ENCODE data around the gene TTLL11. TPM values are rescaled to one million over a fixed set of nuclear protein-coding genes. Genes with fewer than 3 reads are reported as not detected.

Gene TTLL11
- total and polyA plus RNA-seq, 2 of the 8 experiments (the other 6 are each of a cell fraction or from before 2014, with no cell fraction given), result 0.56 to 0.80 TPM

DNA sequence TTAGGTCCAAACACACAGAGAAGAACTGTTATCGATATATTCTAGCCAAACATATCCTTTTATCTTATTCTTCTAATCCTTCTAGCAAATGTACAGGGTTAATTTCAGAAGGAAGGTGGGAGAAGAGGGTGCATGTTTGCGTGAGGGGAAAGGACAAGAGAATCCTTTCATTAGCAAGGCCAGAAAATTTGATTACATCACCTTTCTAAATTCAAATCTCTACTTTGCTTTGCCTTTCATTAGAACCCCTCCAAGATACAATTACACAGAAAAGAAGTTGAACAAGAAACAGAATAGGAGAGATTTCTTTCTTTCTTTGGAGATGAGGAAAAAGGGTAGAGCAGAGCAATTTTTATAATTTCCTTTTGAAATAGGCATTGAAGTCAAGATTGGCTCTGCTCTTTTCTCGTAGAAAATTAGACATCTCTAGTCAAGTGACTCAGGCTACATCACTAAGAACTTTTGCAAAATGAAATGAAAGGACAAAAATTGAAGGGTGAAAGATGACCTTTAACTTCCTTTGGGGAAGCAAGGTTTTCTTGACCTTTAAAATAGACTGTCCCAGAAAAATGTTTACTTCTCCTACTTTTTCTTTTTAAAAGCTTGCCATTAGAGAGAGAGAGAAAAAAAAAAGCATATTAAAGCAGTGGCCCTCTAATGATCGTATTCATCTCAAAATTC, 81.2 kb downstream of the TTLL11 start:
- H3K18ac ChIP-seq (ENCODE audit: extremely low read depth, low read length), result no peak overlapping the region
- H2BK5ac ChIP-seq (ENCODE audit: low read depth, low read length), result no peak overlapping the region
- no peak overlapping the region for H2BK15ac ChIP-seq (ENCODE audit: low read length)
- no peak overlapping the region for H4K8ac ChIP-seq (ENCODE audit: extremely low read depth, insufficient read depth, low read length)
- H2BK20ac ChIP-seq (ENCODE audit: low read length), result no peak overlapping the region
- DNase-seq (ENCODE audit: low read depth in 1 of 2, low spot score in 2 of 2), result no peak
- H2BK12ac ChIP-seq (ENCODE audit: low read depth, low read length), result no peak overlapping the region
- no peak overlapping the region for H3K4ac ChIP-seq (replicated peaks; ENCODE audit: insufficient read length, low read depth, low read length)
- H3K23me2 ChIP-seq (ENCODE audit: low read depth, low read length), result no peaks in the 10 kb centered on the region
- H4K91ac ChIP-seq (replicated peaks; ENCODE audit: insufficient read length, low read length), result no peak overlapping the region
- H2AK5ac ChIP-seq (ENCODE audit: low read depth, low read length), result no peak overlapping the region
- POLR2A ChIA-PET (ENCODE audit: partially characterized antibody), result no interaction called here
- H2BK120ac ChIP-seq (replicated peaks; ENCODE audit: low read depth, low read length), result no peak overlapping the region
- no peaks in the 10 kb centered on the region for H3K27me3 ChIP-seq (replicated peaks in 1 of 4; ENCODE audit: control insufficient read depth in 3 of 4, extremely low read depth in 1 of 4, insufficient read depth in 3 of 4, low read length in 3 of 4)
- H3K9ac ChIP-seq (replicated peaks in 1 of 4; ENCODE audit: extremely low read depth in 1 of 4, low read depth in 3 of 4, low read length in 3 of 4), result no peak overlapping the region
- 89% methylated on average over 4 of the region's 4 CpGs; no CpG with 5 or more reads in 1 of the 2 experiments for WGBS, 2 experiments (ENCODE audit: extremely low coverage in 1 of 2, insufficient coverage in 1 of 2, insufficient read length in 1 of 2, insufficient replicate concordance in 2 of 2, low coverage in 1 of 2, low lambda C conversion rate in 2 of 2, missing lambda C conversion rate in 1 of 2)
- no peak overlapping the region for H3K23ac ChIP-seq (ENCODE audit: insufficient read length)
- H3K27ac ChIP-seq (ENCODE audit: low read depth, low read length), result no peak overlapping the region
- no peak overlapping the region for H2AFZ ChIP-seq (ENCODE audit: low read length)
- no peak overlapping the region for H3K4me3 ChIP-seq (ENCODE audit: extremely low read depth in 1 of 4, insufficient read depth in 2 of 4, low read depth in 3 of 4, low read length in 4 of 4)
- no peaks in the 10 kb centered on the region for H3K9me3 ChIP-seq (ENCODE audit: insufficient read depth in 2 of 2, low read depth in 1 of 2, low read length in 1 of 2)
- CTCF ChIA-PET (ENCODE audit: partially characterized antibody), result interaction anchor here (0.6 to 2.2 kb wide), 6 partner anchors 10 to 400 kb away, joined by 3 to 9 read pairs (median 4); no protein-coding TSS in a partner anchor
- no peaks in the 10 kb centered on the region for H4K20me1 ChIP-seq (replicated peaks in 1 of 2; ENCODE audit: control insufficient read depth in 1 of 2, insufficient read depth in 2 of 2, low read length in 2 of 2)
- peaks cover 0 to 8% (median 4%) of the 10 kb centered on the region in 4 experiments; a peak in 4 of 7 replicates for H3K4me1 ChIP-seq (replicated peaks in 1 of 4; ENCODE audit: control insufficient read depth in 3 of 4, insufficient read depth in 4 of 4, low read length in 3 of 4)
- FAIRE-seq, result no peak
- H3K14ac ChIP-seq (ENCODE audit: insufficient read length), result no peak overlapping the region
- H3K4me2 ChIP-seq (ENCODE audit: insufficient read depth in 1 of 2, low read depth in 2 of 2, low read length in 2 of 2), result no peak overlapping the region
- no peaks in the 10 kb centered on the region for H3K79me1 ChIP-seq (ENCODE audit: low read depth, low read length)
- no peak overlapping the region for H3K56ac ChIP-seq (replicated peaks; ENCODE audit: insufficient read length, low read depth, low read length)
- no peak overlapping the region for H4K5ac ChIP-seq (ENCODE audit: insufficient read length, low read depth, low read length)
- no peaks in the 10 kb centered on the region for H3K79me2 ChIP-seq (ENCODE audit: control insufficient read depth in 1 of 2, insufficient read depth in 2 of 2, low read length in 2 of 2)
- no peaks in the 10 kb centered on the region for H3K36me3 ChIP-seq (ENCODE audit: control insufficient read depth in 2 of 4, insufficient read depth in 4 of 4, low read length in 3 of 4)
- TF ChIP-seq, protein P1, sequence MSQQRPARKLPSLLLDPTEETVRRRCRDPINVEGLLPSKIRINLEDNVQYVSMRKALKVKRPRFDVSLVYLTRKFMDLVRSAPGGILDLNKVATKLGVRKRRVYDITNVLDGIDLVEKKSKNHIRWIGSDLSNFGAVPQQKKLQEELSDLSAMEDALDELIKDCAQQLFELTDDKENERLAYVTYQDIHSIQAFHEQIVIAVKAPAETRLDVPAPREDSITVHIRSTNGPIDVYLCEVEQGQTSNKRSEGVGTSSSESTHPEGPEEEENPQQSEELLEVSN (IDR thresholded peaks at IDR 0.05), result no peak
- TF ChIP-seq FOSL1 (IDR thresholded peaks at IDR 0.05; ENCODE audit: insufficient read depth, low read depth, low read length), result no peak
- TF ChIP-seq SIX5 (IDR thresholded peaks at IDR 0.05; ENCODE audit: low read depth, low read length), result no peak
- TF ChIP-seq SRF (IDR thresholded peaks at IDR 0.05; ENCODE audit: low read depth, low read length), result no peak
- no peak for TF ChIP-seq RAD21 (IDR thresholded peaks at IDR 0.05 in 1 of 2, conservative IDR thresholded peaks at IDR 0.05 in 1 of 2; ENCODE audit: low read depth in 2 of 2, low read length in 2 of 2)
- TF ChIP-seq SUZ12 (IDR thresholded peaks at IDR 0.05; ENCODE audit: low read length), result no peak
- no peak for TF ChIP-seq TAF7 (optimal IDR thresholded peaks at IDR 0.05; ENCODE audit: borderline replicate concordance, low read depth, low read length)
- TF ChIP-seq POU5F1 (IDR thresholded peaks at IDR 0.05; ENCODE audit: low read depth, low read length), result no peak
- TF ChIP-seq, protein P2, sequence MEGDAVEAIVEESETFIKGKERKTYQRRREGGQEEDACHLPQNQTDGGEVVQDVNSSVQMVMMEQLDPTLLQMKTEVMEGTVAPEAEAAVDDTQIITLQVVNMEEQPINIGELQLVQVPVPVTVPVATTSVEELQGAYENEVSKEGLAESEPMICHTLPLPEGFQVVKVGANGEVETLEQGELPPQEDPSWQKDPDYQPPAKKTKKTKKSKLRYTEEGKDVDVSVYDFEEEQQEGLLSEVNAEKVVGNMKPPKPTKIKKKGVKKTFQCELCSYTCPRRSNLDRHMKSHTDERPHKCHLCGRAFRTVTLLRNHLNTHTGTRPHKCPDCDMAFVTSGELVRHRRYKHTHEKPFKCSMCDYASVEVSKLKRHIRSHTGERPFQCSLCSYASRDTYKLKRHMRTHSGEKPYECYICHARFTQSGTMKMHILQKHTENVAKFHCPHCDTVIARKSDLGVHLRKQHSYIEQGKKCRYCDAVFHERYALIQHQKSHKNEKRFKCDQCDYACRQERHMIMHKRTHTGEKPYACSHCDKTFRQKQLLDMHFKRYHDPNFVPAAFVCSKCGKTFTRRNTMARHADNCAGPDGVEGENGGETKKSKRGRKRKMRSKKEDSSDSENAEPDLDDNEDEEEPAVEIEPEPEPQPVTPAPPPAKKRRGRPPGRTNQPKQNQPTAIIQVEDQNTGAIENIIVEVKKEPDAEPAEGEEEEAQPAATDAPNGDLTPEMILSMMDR (IDR thresholded peaks at IDR 0.05; ENCODE audit: control extremely low read depth in 1 of 3, insufficient read depth in 1 of 3, low read depth in 1 of 3, low read length in 3 of 3), result no peak

Data from H1 (cell line).